SK-N-SH treated with all-trans-retinoic acid at 6 μM for 48 hours (cell line): ENCODE data around the gene TAAR2.

Source experiments
- ATAC-seq: fragments of 200-7000 bp; cut with Tn5 transposase; 3 replicates; pipeline ENCODE4 v1.9.1; 2020; ENCODE audit warnings: mild to moderate bottlenecking, moderate library complexity
- ARNTL ChIP-seq: fragments of 450-650 bp; formaldehyde crosslinking; IDR thresholded peaks from 2 replicates; pipeline ENCODE4 v1.5.0; 2020; ENCODE audit warnings: low read depth, mild to moderate bottlenecking, moderate library complexity, borderline replicate concordance
- BACH2 ChIP-seq: fragments of 250-450 bp; sonication (Bioruptor Pico); IDR thresholded peaks from 2 replicates; pipeline ENCODE4 v1.9.0; 2021; ENCODE audit warnings: mild to moderate bottlenecking, borderline replicate concordance
- CREB5 ChIP-seq: fragments of 250-450 bp; sonication (Bioruptor Pico); IDR thresholded peaks from 2 replicates; pipeline ENCODE4 v1.5.1; 2020; ENCODE audit warnings: low read depth, mild to moderate bottlenecking, moderate library complexity
- CSDC2 ChIP-seq: fragments of 250-450 bp; sonication (Bioruptor Pico); IDR thresholded peaks from 2 replicates; pipeline ENCODE4 v1.5.0; 2020; ENCODE audit warnings: mild to moderate bottlenecking, moderate library complexity
- CSRNP3 ChIP-seq: fragments of 250-450 bp; sonication (Bioruptor Pico); IDR thresholded peaks from 2 replicates; pipeline ENCODE4 v1.5.1; 2021; ENCODE audit warnings: mild to moderate bottlenecking, moderate library complexity
- ESRRG ChIP-seq: fragments of 250-450 bp; sonication (Bioruptor Pico); IDR thresholded peaks from 2 replicates; pipeline ENCODE4 v1.6.1; 2021; ENCODE audit warnings: mild to moderate bottlenecking
- GLIS3 ChIP-seq: fragments of 250-450 bp; sonication (Bioruptor Pico); IDR thresholded peaks from 2 replicates; pipeline ENCODE4 v1.5.0; 2020; ENCODE audit warnings: mild to moderate bottlenecking, moderate library complexity
- ISL1 ChIP-seq: fragments of 250-450 bp; sonication (Bioruptor Pico); IDR thresholded peaks from 2 replicates; pipeline ENCODE4 v2.1.2; 2022; ENCODE audit warnings: mild to moderate bottlenecking, moderate library complexity
- OSR1 ChIP-seq: fragments of 250-450 bp; sonication (Bioruptor Pico); IDR thresholded peaks from 2 replicates; pipeline ENCODE4 v1.8.0; 2022; ENCODE audit warnings: moderate library complexity, mild to moderate bottlenecking, inconsistent platforms
- PATZ1 ChIP-seq: fragments of 250-450 bp; sonication (Bioruptor Pico); IDR thresholded peaks from 2 replicates; pipeline ENCODE4 v1.8.0; 2020; ENCODE audit warnings: mild to moderate bottlenecking, moderate library complexity, borderline replicate concordance
- RARB ChIP-seq: fragments of 250-450 bp; sonication (Bioruptor Pico); IDR thresholded peaks from 2 replicates; pipeline ENCODE4 v1.8.0; 2021; ENCODE audit warnings: mild to moderate bottlenecking, moderate library complexity
- SNAI2 ChIP-seq: fragments of 250-450 bp; sonication (Bioruptor Pico); IDR thresholded peaks from 2 replicates; pipeline ENCODE4 v1.5.0; 2020; ENCODE audit warnings: mild to moderate bottlenecking, moderate library complexity
- TCF4 ChIP-seq: fragments of 250-450 bp; sonication (Bioruptor Pico); IDR thresholded peaks from 2 replicates; pipeline ENCODE4 v1.8.0; 2021; ENCODE audit warnings: mild to moderate bottlenecking, moderate library complexity, borderline replicate concordance
- TOX ChIP-seq: fragments of 250-450 bp; sonication (Bioruptor Pico); IDR thresholded peaks from 2 replicates; pipeline ENCODE4 v1.8.0; 2021; ENCODE audit warnings: mild to moderate bottlenecking, moderate library complexity, borderline replicate concordance
- TSHZ2 ChIP-seq: fragments of 250-450 bp; sonication (Bioruptor Pico); IDR thresholded peaks from 2 replicates; pipeline ENCODE4 v1.5.0; 2020; ENCODE audit warnings: mild to moderate bottlenecking, moderate library complexity
- ZC3H10 ChIP-seq: fragments of 250-450 bp; sonication (Bioruptor Pico); IDR thresholded peaks from 2 replicates; pipeline ENCODE4 v1.5.1; 2021; ENCODE audit warnings: mild to moderate bottlenecking, moderate library complexity
- ZFP30 ChIP-seq: fragments of 450-650 bp; formaldehyde crosslinking; IDR thresholded peaks from 2 replicates; pipeline ENCODE4 v1.5.0; 2022; ENCODE audit warnings: mild to moderate bottlenecking, moderate library complexity
- ZNF565 ChIP-seq: fragments of 450-650 bp; formaldehyde crosslinking; conservative IDR thresholded peaks from 2 replicates; pipeline ENCODE4 v1.5.0; 2020; ENCODE audit warnings: low read depth, mild to moderate bottlenecking, moderate library complexity
- ZNF70 ChIP-seq: fragments of 450-650 bp; formaldehyde crosslinking; IDR thresholded peaks from 2 replicates; pipeline ENCODE4 v1.5.0; 2020; ENCODE audit warnings: mild to moderate bottlenecking, moderate library complexity
- ZNF8 ChIP-seq: fragments of 450-650 bp; formaldehyde crosslinking; IDR thresholded peaks from 2 replicates; pipeline ENCODE4 v1.5.0; 2020; ENCODE audit warnings: mild to moderate bottlenecking, moderate library complexity

Gene TAAR2

GRCh38 chr6:132659082-132659481 lies 35.0 kb upstream of the TAAR2 start, which contains the start of gene TAAR1:
Gene TAAR1, minus strand, starts transcription at chr6:132659182. Its CDS starts 13,179 bp downstream, at chr6:132646003.
- no peak for ATAC-seq
- TF ChIP-seq SNAI2 (CRISPR knock-in tag) (no peak), TSHZ2 (CRISPR knock-in tag) (no peak), ESRRG (CRISPR knock-in tag) (no peak), ZC3H10 (CRISPR knock-in tag) (no peak), ZFP30 (CRISPR knock-in tag) (no peak), PATZ1 (no peak), GLIS3 (CRISPR knock-in tag) (no peak)

- ATAC-seq = no peak
- TF ChIP-seq ZNF70 (CRISPR knock-in tag) = no peak
- no peak for TF ChIP-seq GLIS3 (CRISPR knock-in tag)
- no peak for TF ChIP-seq PATZ1
- no peak for TF ChIP-seq SNAI2 (CRISPR knock-in tag)
- TF ChIP-seq ARNTL (CRISPR knock-in tag) = no peak
- no peak for TF ChIP-seq ESRRG (CRISPR knock-in tag)
- no peak for TF ChIP-seq CSDC2
Observed at GRCh38 chr6:132651062-132651461, 27.0 kb upstream of the TAAR2 start.

GRCh38 chr6:132650429-132650828 lies 26.4 kb upstream of the TAAR2 start:
- no peak for ATAC-seq
- no peak for TF ChIP-seq CSDC2
- TF ChIP-seq TOX (CRISPR knock-in tag) = no peak
- TF ChIP-seq PATZ1 = no peak
- no peak for TF ChIP-seq GLIS3 (CRISPR knock-in tag)
- TF ChIP-seq TCF4 = no peak
- TF ChIP-seq SNAI2 (CRISPR knock-in tag) = no peak
- no peak for TF ChIP-seq BACH2 (CRISPR knock-in tag)
- TF ChIP-seq ZNF8 (CRISPR knock-in tag) = no peak
- TF ChIP-seq ZFP30 (CRISPR knock-in tag) = no peak
- no peak for TF ChIP-seq OSR1 (CRISPR knock-in tag)
- no peak for TF ChIP-seq ZC3H10 (CRISPR knock-in tag)
- TF ChIP-seq CSRNP3 (CRISPR knock-in tag) = no peak

GRCh38 chr6:132648828-132649227 lies 24.8 kb upstream of the TAAR2 start:
- no peak for ATAC-seq
- TF ChIP-seq BACH2 (CRISPR knock-in tag) (no peak), ISL1 (CRISPR knock-in tag) (no peak), TOX (CRISPR knock-in tag) (no peak), ESRRG (CRISPR knock-in tag) (no peak), CSRNP3 (CRISPR knock-in tag) (no peak), ZNF565 (CRISPR knock-in tag) (no peak), ARNTL (CRISPR knock-in tag) (no peak), TSHZ2 (CRISPR knock-in tag) (no peak), CREB5 (CRISPR knock-in tag) (no peak), RARB (CRISPR knock-in tag) (no peak)
